HepG2 (cell line): ENCODE results near the gene TMEM221. TPM values are rescaled to one million over a fixed set of nuclear protein-coding genes. Genes with fewer than 3 reads are reported as not detected.

Experiments used
- ELF1 ChIP-seq: sonication (generic); formaldehyde crosslinking; IDR thresholded peaks from 2 replicates; pipeline ENCODE4 v1.4.0; 2020; ENCODE audit warnings: missing genetic modification reagents
- FLYWCH1 ChIP-seq: sonication (generic); formaldehyde crosslinking; IDR thresholded peaks from 2 replicates; pipeline ENCODE4 v1.8.1; 2023; ENCODE audit warnings: mild to moderate bottlenecking, missing genetic modification reagents
- GABPA ChIP-seq, 2 experiments: IDR thresholded peaks; 2 replicates each; pipeline ENCODE4 v1.6.1; 2011 to 2016; ENCODE audit warnings: low read depth in 2 of 2, low read length in 1 of 2, missing biosample characterization in 1 of 2, missing genetic modification characterization in 1 of 2
- HDAC1 ChIP-seq: sonication (generic); formaldehyde crosslinking; IDR thresholded peaks from 2 replicates; pipeline ENCODE4 v1.5.1; 2020; ENCODE audit warnings: mild to moderate bottlenecking, missing genetic modification reagents
- HNRNPH1 ChIP-seq: fragments of 200-400 bp; formaldehyde crosslinking; optimal IDR thresholded peaks from 2 replicates; pipeline ENCODE3; 2017; ENCODE audit warnings: mild to moderate bottlenecking, low read depth, low read length
- MTF2 ChIP-seq: sonication (generic); formaldehyde crosslinking; IDR thresholded peaks from 2 replicates; pipeline ENCODE4 v1.5.0; 2020; ENCODE audit warnings: missing genetic modification reagents, borderline replicate concordance
- NR2C2 ChIP-seq: sonication (generic); formaldehyde crosslinking; IDR thresholded peaks from 2 replicates; pipeline ENCODE4 v1.4.0; 2020; ENCODE audit warnings: missing genetic modification reagents, mild to moderate bottlenecking, moderate library complexity, borderline replicate concordance
- NR2F2 ChIP-seq: IDR thresholded peaks from 2 replicates; pipeline ENCODE4 v1.6.1; 2012; ENCODE audit warnings: low read depth, inconsistent platforms, borderline replicate concordance
- PCBP1 ChIP-seq: fragments of 200-400 bp; formaldehyde crosslinking; IDR thresholded peaks from 2 replicates; pipeline ENCODE4 v1.6.1; 2017; ENCODE audit warnings: mild to moderate bottlenecking, low read depth, low read length, borderline replicate concordance
- PHF8 ChIP-seq: sonication (generic); formaldehyde crosslinking; IDR thresholded peaks from 2 replicates; pipeline ENCODE4 v1.5.0; 2020; ENCODE audit warnings: missing genetic modification reagents
- SALL1 ChIP-seq: sonication (generic); formaldehyde crosslinking; IDR thresholded peaks from 2 replicates; pipeline ENCODE4 v1.8.0; 2022; ENCODE audit warnings: mild to moderate bottlenecking, missing genetic modification reagents
- SAP130 ChIP-seq: IDR thresholded peaks from 2 replicates; pipeline ENCODE4 v1.6.1; 2016; ENCODE audit warnings: low read depth
- SIN3A ChIP-seq: IDR thresholded peaks from 2 replicates; pipeline ENCODE4 v1.6.1; 2011; ENCODE audit warnings: low read depth, mild to moderate bottlenecking, control low read depth, low read length, borderline replicate concordance
- THYN1 ChIP-seq: sonication (generic); formaldehyde crosslinking; IDR thresholded peaks from 2 replicates; pipeline ENCODE4 v1.8.1; 2023; ENCODE audit warnings: low read depth, mild to moderate bottlenecking, moderate library complexity, missing genetic modification reagents, borderline replicate concordance
- ZNF12 ChIP-seq: sonication (generic); formaldehyde crosslinking; IDR thresholded peaks from 2 replicates; pipeline ENCODE4 v1.5.0; 2020; ENCODE audit warnings: missing genetic modification reagents
- ZNF33B ChIP-seq: sonication (generic); formaldehyde crosslinking; IDR thresholded peaks from 2 replicates; pipeline ENCODE4 v1.5.1; 2020; ENCODE audit warnings: mild to moderate bottlenecking, missing genetic modification reagents
- ZNF570 ChIP-seq: sonication (generic); formaldehyde crosslinking; IDR thresholded peaks from 2 replicates; pipeline ENCODE4 v1.4.0; 2020; ENCODE audit warnings: mild to moderate bottlenecking, missing genetic modification reagents, borderline replicate concordance
- ZNF616 ChIP-seq: sonication (generic); formaldehyde crosslinking; IDR thresholded peaks from 2 replicates; pipeline ENCODE4 v1.5.0; 2020; ENCODE audit warnings: low read depth, mild to moderate bottlenecking, missing genetic modification reagents
- ZNF747 ChIP-seq: sonication (generic); formaldehyde crosslinking; IDR thresholded peaks from 2 replicates; pipeline ENCODE4 v1.8.1; 2023; ENCODE audit warnings: missing genetic modification reagents, mild to moderate bottlenecking, borderline replicate concordance
- ZNF772 ChIP-seq: sonication (generic); formaldehyde crosslinking; IDR thresholded peaks from 2 replicates; pipeline ENCODE4 v1.5.0; 2020; ENCODE audit warnings: mild to moderate bottlenecking, missing genetic modification reagents
- polyA plus RNA-seq, 8 experiments: library from polyadenylated mRNA; depleted of rRNA in 3 of 8; stranded (reverse) in 7 of 8; unstranded in 1 of 8; fragments of >200 nt; fragmentation: Illumina TruSeq in 4 of 8; extraction: Trizol in 4 of 8; gene quantifications; 2 replicates each; pipeline versions ENCODE4 v1.2.1 to v1.2.3, GENCODE V29; 2011 to 2016; ENCODE audit warnings: low read depth in 4 of 8, missing spikeins in 1 of 8, mixed read lengths in 1 of 8; ENCODE audit not compliant: insufficient read depth in 1 of 8
- total RNA-seq, 5 experiments: library from RNA; depleted of rRNA; stranded (reverse); fragments of >200 nt; fragmentation: Illumina TruSeq; extraction: Trizol; gene quantifications; 2 replicates each; pipeline ENCODE4 v1.2.3, GENCODE V29; 2016; ENCODE audit warnings: low read depth in 1 of 5
- TF ChIP-seq, protein P1 (sequence below): sonication (generic); formaldehyde crosslinking; IDR thresholded peaks from 2 replicates; pipeline ENCODE4 v1.4.0; 2020; ENCODE audit warnings: missing genetic modification reagents
- TF ChIP-seq, protein P2 (sequence below): sonication (generic); formaldehyde crosslinking; IDR thresholded peaks from 2 replicates; pipeline ENCODE4 v1.4.0; 2020; ENCODE audit warnings: missing genetic modification reagents, borderline replicate concordance

TMEM221 gene
- total and polyA plus RNA-seq, 2 of the 13 experiments (the other 11 are each of a cell fraction or from before 2014, with no cell fraction given), result 0.33 to 0.77 TPM

GRCh38 chr19:17470068-17470841 is 21.8 kb upstream of the TMEM221 start, which contains the start of gene SLC27A1 (continued):
- TF ChIP-seq ZNF616 (no peak), ZNF12 (no peak), PHF8 (CRISPR knock-in tag) (peak; percentile 52; the same call in 1 of the 2 replicates), THYN1 (no peak), SIN3A (peak; percentile 81; the same call in 1 of the 2 replicates), ELF1 (0 out of 2 replicates have a peak, but pooled peaks have one; percentile 12), ZNF772 (no peak), HNRNPH1 (no peak), NR2F2 (no peak), SALL1 (CRISPR knock-in tag) (peak; percentile 24; the same call in 1 of the 2 replicates), FLYWCH1 (CRISPR knock-in tag) (no peak), MTF2 (CRISPR knock-in tag) (peak; percentile 49; the same call in 1 of the 2 replicates), ZNF33B (CRISPR knock-in tag) (no peak), NR2C2 (CRISPR knock-in tag) (peak; percentile 15; the same call in 1 of the 2 replicates), ZNF570 (CRISPR knock-in tag) (no peak), HDAC1 (CRISPR knock-in tag) (peak; percentile 49), PCBP1 (peak; percentile 10; the same call in 1 of the 2 replicates), ZNF747 (CRISPR knock-in tag) (no peak), SAP130 (0 out of 2 replicates have a peak, but pooled peaks have one; percentile 30), GABPA (IDR thresholded peaks at IDR 0.05; ENCODE audit: low read depth, low read length) (no peak), GABPA (CRISPR knock-in tag; IDR thresholded peaks at IDR 0.05; ENCODE audit: low read depth) (0 out of 2 replicates have a peak, but pooled peaks have one; percentile 17)
- TF ChIP-seq, protein P1, sequence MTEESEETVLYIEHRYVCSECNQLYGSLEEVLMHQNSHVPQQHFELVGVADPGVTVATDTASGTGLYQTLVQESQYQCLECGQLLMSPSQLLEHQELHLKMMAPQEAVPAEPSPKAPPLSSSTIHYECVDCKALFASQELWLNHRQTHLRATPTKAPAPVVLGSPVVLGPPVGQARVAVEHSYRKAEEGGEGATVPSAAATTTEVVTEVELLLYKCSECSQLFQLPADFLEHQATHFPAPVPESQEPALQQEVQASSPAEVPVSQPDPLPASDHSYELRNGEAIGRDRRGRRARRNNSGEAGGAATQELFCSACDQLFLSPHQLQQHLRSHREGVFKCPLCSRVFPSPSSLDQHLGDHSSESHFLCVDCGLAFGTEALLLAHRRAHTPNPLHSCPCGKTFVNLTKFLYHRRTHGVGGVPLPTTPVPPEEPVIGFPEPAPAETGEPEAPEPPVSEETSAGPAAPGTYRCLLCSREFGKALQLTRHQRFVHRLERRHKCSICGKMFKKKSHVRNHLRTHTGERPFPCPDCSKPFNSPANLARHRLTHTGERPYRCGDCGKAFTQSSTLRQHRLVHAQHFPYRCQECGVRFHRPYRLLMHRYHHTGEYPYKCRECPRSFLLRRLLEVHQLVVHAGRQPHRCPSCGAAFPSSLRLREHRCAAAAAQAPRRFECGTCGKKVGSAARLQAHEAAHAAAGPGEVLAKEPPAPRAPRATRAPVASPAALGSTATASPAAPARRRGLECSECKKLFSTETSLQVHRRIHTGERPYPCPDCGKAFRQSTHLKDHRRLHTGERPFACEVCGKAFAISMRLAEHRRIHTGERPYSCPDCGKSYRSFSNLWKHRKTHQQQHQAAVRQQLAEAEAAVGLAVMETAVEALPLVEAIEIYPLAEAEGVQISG (CRISPR knock-in tag), result 0 out of 2 replicates have a peak, but pooled peaks have one; percentile 12
- TF ChIP-seq, protein P2, sequence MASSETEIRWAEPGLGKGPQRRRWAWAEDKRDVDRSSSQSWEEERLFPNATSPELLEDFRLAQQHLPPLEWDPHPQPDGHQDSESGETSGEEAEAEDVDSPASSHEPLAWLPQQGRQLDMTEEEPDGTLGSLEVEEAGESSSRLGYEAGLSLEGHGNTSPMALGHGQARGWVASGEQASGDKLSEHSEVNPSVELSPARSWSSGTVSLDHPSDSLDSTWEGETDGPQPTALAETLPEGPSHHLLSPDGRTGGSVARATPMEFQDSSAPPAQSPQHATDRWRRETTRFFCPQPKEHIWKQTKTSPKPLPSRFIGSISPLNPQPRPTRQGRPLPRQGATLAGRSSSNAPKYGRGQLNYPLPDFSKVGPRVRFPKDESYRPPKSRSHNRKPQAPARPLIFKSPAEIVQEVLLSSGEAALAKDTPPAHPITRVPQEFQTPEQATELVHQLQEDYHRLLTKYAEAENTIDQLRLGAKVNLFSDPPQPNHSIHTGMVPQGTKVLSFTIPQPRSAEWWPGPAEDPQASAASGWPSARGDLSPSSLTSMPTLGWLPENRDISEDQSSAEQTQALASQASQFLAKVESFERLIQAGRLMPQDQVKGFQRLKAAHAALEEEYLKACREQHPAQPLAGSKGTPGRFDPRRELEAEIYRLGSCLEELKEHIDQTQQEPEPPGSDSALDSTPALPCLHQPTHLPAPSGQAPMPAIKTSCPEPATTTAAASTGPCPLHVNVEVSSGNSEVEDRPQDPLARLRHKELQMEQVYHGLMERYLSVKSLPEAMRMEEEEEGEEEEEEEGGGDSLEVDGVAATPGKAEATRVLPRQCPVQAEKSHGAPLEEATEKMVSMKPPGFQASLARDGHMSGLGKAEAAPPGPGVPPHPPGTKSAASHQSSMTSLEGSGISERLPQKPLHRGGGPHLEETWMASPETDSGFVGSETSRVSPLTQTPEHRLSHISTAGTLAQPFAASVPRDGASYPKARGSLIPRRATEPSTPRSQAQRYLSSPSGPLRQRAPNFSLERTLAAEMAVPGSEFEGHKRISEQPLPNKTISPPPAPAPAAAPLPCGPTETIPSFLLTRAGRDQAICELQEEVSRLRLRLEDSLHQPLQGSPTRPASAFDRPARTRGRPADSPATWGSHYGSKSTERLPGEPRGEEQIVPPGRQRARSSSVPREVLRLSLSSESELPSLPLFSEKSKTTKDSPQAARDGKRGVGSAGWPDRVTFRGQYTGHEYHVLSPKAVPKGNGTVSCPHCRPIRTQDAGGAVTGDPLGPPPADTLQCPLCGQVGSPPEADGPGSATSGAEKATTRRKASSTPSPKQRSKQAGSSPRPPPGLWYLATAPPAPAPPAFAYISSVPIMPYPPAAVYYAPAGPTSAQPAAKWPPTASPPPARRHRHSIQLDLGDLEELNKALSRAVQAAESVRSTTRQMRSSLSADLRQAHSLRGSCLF (CRISPR knock-in tag), result no peak
